HCT116 (cell line): ENCODE measurements around the gene NOTCH1. TPM values are rescaled to one million over a fixed set of nuclear protein-coding genes. Genes with fewer than 3 reads are reported as not detected.

Experiments used
- ATAC-seq: fragments of 200-7000 bp; cut with Tn5 transposase; 2 replicates; pipeline ENCODE4 v1.9.1; 2020; ENCODE audit warnings: mild to moderate bottlenecking, moderate library complexity
- BruUV-seq: library from RNA; stranded (reverse); fragments of 400-500 nt; replicated peaks from 2 replicates; lab custom pipeline; 2021; lab: Mats Ljungman, UMichigan
- CTCF ChIA-PET: fragments of 300-600 bp; sonication (Branson Sonifier 250); formaldehyde crosslinking; loops from one replicate; lab custom pipeline; 2021; ENCODE audit warnings: antibody characterized with exemption; lab: Charles Lee
- POLR2A ChIA-PET: fragments of 300-600, 350-600 bp; sonication (Branson Sonifier 250); formaldehyde crosslinking; loops from one replicate; lab custom pipeline; 2021; ENCODE audit warnings: antibody characterized with exemption; lab: Charles Lee
- RAD21 ChIA-PET, 2 experiments: fragments of 300-600 bp; sonication (Branson Sonifier 250); formaldehyde crosslinking; loops; one replicate each; lab custom pipeline; 2023; ENCODE audit warnings: low total read pairs in 2 of 2; ENCODE audit not compliant: uncharacterized antibody in 2 of 2, unreplicated experiment in 2 of 2, low non-redundant PET in 1 of 2; lab: Charles Lee
- DNase-seq: peaks from one replicate; pipeline ENCODE4 v3.0.0-alpha.2; 2010; ENCODE audit warnings: low read depth, low spot score
- H2AFZ ChIP-seq: fragments of 200-600 bp; shearing (Covaris generic), sonication (generic); 2 replicates; pipeline ENCODE4 v1.6.1; 2017; ENCODE audit warnings: low read depth, mixed run types, mixed read lengths, antibody characterized with exemption, low read length; ENCODE audit not compliant: poor library complexity, severe bottlenecking
- H3K27ac ChIP-seq: 2 replicates; pipeline ENCODE4 v1.5.1; 2012; ENCODE audit warnings: low read depth, low read length
- H3K27me3 ChIP-seq: fragments of 200-600 bp; sonication (generic); 2 replicates; pipeline ENCODE4 v1.6.1; 2016; ENCODE audit warnings: mixed run types, low read length, mixed read lengths; ENCODE audit not compliant: insufficient read depth
- H3K36me3 ChIP-seq, 2 experiments: fragments of 200-500 bp in 1 of 2; fragments of 200-600 bp in 1 of 2; sonication (Bioruptor generic) in 1 of 2; sonication (generic) in 1 of 2; 2 replicates each; pipeline versions ENCODE4 v1.5.1 to v1.6.1; 2014 to 2016; ENCODE audit warnings: low read length in 2 of 2, inconsistent platforms in 1 of 2, mixed read lengths in 1 of 2, mixed run types in 1 of 2; ENCODE audit not compliant: insufficient read depth in 2 of 2, control insufficient read depth in 1 of 2
- H3K4me1 ChIP-seq, 2 experiments: fragments of 200-600 bp in 1 of 2; sonication (generic) in 1 of 2; 2 replicates each; pipeline versions ENCODE4 v1.5.1 to v1.6.1; 2012 to 2017; ENCODE audit warnings: low read length in 2 of 2, inconsistent platforms in 1 of 2, mild to moderate bottlenecking in 1 of 2, mixed read lengths in 1 of 2, mixed run types in 1 of 2, moderate library complexity in 1 of 2; ENCODE audit not compliant: insufficient read depth in 2 of 2, control insufficient read depth in 1 of 2
- H3K4me2 ChIP-seq: fragments of 200-600 bp; sonication (generic); 2 replicates; pipeline ENCODE4 v1.6.1; 2017; ENCODE audit warnings: mixed run types, low read length, mixed read lengths
- H3K4me3 ChIP-seq, 2 experiments: fragments of 200-600 bp in 1 of 2; sonication (generic) in 1 of 2; replicated peaks in 1 of 2; 2 replicates each; pipeline ENCODE4 v1.5.1; 2011 to 2016; ENCODE audit warnings: low read length in 2 of 2, control low read depth in 1 of 2, low read depth in 1 of 2, mild to moderate bottlenecking in 1 of 2, mixed read lengths in 1 of 2, mixed run types in 1 of 2
- H3K79me2 ChIP-seq: fragments of 200-600 bp; sonication (generic); 2 replicates; pipeline ENCODE4 v1.6.1; 2017; ENCODE audit warnings: mild to moderate bottlenecking, mixed run types, low read length, moderate library complexity, mixed read lengths; ENCODE audit not compliant: insufficient read depth
- H3K9ac ChIP-seq: fragments of 200-600 bp; sonication (generic); 2 replicates; pipeline ENCODE4 v1.6.1; 2016; ENCODE audit warnings: low read length, mixed read lengths
- H3K9me2 ChIP-seq: fragments of 200-600 bp; sonication (generic), shearing (Covaris generic); 2 replicates; pipeline ENCODE4 v1.6.1; 2017; ENCODE audit warnings: mixed run types, mild to moderate bottlenecking, moderate library complexity; ENCODE audit not compliant: insufficient read depth
- H3K9me3 ChIP-seq, 2 experiments: fragments of 200-500 bp in 1 of 2; fragments of 200-600 bp in 1 of 2; sonication (Bioruptor generic) in 1 of 2; sonication (generic) in 1 of 2; 2 replicates each; pipeline ENCODE4 v1.6.1; 2014 to 2017; ENCODE audit warnings: low read length in 2 of 2, mixed read lengths in 2 of 2, inconsistent platforms in 1 of 2, low read depth in 1 of 2, mild to moderate bottlenecking in 1 of 2, mixed run types in 1 of 2, moderate library complexity in 1 of 2; ENCODE audit not compliant: control insufficient read depth in 1 of 2, insufficient read depth in 1 of 2
- H4K20me1 ChIP-seq: fragments of 200-600 bp; sonication (generic), shearing (Covaris generic); 2 replicates; pipeline ENCODE4 v1.6.1; 2017; ENCODE audit warnings: mixed run types, mild to moderate bottlenecking, moderate library complexity; ENCODE audit not compliant: insufficient read depth
- ELF1 ChIP-seq: IDR thresholded peaks from 2 replicates; pipeline ENCODE4 v1.6.1; 2012; ENCODE audit warnings: low read depth, borderline replicate concordance
- EZH2phosphoT487 ChIP-seq: fragments of 200-600 bp; IDR thresholded peaks from 2 replicates; pipeline ENCODE4 v1.6.1; 2018; ENCODE audit warnings: antibody characterized with exemption, borderline replicate concordance
- JUND ChIP-seq: IDR thresholded peaks from 2 replicates; pipeline ENCODE4 v1.6.1; 2012
- MAX ChIP-seq: IDR thresholded peaks from 2 replicates; pipeline ENCODE4 v1.6.1; 2012
- POLR2AphosphoS5 ChIP-seq: IDR thresholded peaks from 2 replicates; pipeline ENCODE4 v1.6.1; 2011; ENCODE audit warnings: mild to moderate bottlenecking, low read depth, low read length, moderate library complexity
- RAD21 ChIP-seq: IDR thresholded peaks from 2 replicates; pipeline ENCODE4 v1.6.1; 2012; ENCODE audit warnings: low read depth, mild to moderate bottlenecking
- SIN3A ChIP-seq: IDR thresholded peaks from 2 replicates; pipeline ENCODE4 v1.6.1; 2012; ENCODE audit warnings: low read depth
- SRF ChIP-seq: IDR thresholded peaks from 2 replicates; pipeline ENCODE4 v1.6.1; 2012; ENCODE audit warnings: low read depth
- TCF7L2 ChIP-seq: IDR thresholded peaks from 2 replicates; pipeline ENCODE4 v1.7.0; 2011; ENCODE audit warnings: borderline replicate concordance, inconsistent platforms; ENCODE audit not compliant: insufficient read depth, insufficient read length; ENCODE audit errors: extremely low read depth
- YY1 ChIP-seq: IDR thresholded peaks from 2 replicates; pipeline ENCODE4 v1.6.1; 2011; ENCODE audit warnings: low read length, low read depth, moderate library complexity, mild to moderate bottlenecking; ENCODE audit not compliant: insufficient replicate concordance; ENCODE audit errors: extremely low read depth
- ZNF274 ChIP-seq: fragments of 200-500 bp; sonication (Bioruptor generic); IDR thresholded peaks from 2 replicates; pipeline ENCODE4 v1.6.1; 2014; ENCODE audit warnings: mild to moderate bottlenecking, low read depth, low read length, inconsistent platforms
- intact Hi-C: fragments of 100-400 bp; cut with micrococcal nuclease; formaldehyde crosslinking; loops from 2 replicates; pipeline ENCODE4 v1.10.0; 2022
- total RNA-seq: library from RNA; stranded (reverse); gene quantifications from one replicate; pipeline ENCODE4 v1.2.1, GENCODE V29; 2021; ENCODE audit not compliant: unreplicated experiment
- TF ChIP-seq, protein P1 (sequence below): IDR thresholded peaks from 2 replicates; pipeline ENCODE4 v1.6.1; 2012; ENCODE audit warnings: low read depth
- TF ChIP-seq, protein P2 (sequence below), 3 experiments: fragments of 200-600 bp in 1 of 3; sonication (generic) in 1 of 3; IDR thresholded peaks in 2 of 3; conservative IDR thresholded peaks in 1 of 3; 2 replicates each; pipeline ENCODE4 v1.5.1; 2012 to 2017; ENCODE audit warnings: low read depth in 2 of 3, low read length in 2 of 3, antibody characterized with exemption in 1 of 3, borderline replicate concordance in 1 of 3, control low read depth in 1 of 3, mild to moderate bottlenecking in 1 of 3, mixed read lengths in 1 of 3, mixed run types in 1 of 3, moderate library complexity in 1 of 3; ENCODE audit not compliant: insufficient read depth in 1 of 3

The NOTCH1 gene
- total RNA-seq, 1 experiment from 2014 or later, result 36.2 TPM

DNA sequence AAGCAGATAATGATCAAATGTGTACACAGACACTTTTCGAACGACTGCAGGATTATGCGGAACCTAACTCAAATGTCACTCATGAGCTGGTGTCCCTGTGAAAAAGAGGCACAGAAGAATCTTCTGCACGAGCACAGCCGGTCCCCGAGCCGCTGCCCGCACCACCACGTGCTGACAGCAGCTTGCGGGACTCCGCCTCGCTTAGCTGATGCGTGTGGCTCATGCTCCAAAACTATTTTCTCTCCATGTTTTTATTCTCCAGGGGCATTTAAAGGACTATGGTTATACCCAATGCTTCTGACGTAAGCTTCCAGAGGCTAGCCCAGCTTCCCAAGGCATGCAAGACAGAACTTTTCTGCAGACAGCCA lies 72.5 kb downstream of the NOTCH1 start (continued):
- TF ChIP-seq, protein P1, sequence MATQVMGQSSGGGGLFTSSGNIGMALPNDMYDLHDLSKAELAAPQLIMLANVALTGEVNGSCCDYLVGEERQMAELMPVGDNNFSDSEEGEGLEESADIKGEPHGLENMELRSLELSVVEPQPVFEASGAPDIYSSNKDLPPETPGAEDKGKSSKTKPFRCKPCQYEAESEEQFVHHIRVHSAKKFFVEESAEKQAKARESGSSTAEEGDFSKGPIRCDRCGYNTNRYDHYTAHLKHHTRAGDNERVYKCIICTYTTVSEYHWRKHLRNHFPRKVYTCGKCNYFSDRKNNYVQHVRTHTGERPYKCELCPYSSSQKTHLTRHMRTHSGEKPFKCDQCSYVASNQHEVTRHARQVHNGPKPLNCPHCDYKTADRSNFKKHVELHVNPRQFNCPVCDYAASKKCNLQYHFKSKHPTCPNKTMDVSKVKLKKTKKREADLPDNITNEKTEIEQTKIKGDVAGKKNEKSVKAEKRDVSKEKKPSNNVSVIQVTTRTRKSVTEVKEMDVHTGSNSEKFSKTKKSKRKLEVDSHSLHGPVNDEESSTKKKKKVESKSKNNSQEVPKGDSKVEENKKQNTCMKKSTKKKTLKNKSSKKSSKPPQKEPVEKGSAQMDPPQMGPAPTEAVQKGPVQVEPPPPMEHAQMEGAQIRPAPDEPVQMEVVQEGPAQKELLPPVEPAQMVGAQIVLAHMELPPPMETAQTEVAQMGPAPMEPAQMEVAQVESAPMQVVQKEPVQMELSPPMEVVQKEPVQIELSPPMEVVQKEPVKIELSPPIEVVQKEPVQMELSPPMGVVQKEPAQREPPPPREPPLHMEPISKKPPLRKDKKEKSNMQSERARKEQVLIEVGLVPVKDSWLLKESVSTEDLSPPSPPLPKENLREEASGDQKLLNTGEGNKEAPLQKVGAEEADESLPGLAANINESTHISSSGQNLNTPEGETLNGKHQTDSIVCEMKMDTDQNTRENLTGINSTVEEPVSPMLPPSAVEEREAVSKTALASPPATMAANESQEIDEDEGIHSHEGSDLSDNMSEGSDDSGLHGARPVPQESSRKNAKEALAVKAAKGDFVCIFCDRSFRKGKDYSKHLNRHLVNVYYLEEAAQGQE, result no peak
- TF ChIP-seq POLR2AphosphoS5 (no peak), MAX (no peak), SRF (no peak)

DNA sequence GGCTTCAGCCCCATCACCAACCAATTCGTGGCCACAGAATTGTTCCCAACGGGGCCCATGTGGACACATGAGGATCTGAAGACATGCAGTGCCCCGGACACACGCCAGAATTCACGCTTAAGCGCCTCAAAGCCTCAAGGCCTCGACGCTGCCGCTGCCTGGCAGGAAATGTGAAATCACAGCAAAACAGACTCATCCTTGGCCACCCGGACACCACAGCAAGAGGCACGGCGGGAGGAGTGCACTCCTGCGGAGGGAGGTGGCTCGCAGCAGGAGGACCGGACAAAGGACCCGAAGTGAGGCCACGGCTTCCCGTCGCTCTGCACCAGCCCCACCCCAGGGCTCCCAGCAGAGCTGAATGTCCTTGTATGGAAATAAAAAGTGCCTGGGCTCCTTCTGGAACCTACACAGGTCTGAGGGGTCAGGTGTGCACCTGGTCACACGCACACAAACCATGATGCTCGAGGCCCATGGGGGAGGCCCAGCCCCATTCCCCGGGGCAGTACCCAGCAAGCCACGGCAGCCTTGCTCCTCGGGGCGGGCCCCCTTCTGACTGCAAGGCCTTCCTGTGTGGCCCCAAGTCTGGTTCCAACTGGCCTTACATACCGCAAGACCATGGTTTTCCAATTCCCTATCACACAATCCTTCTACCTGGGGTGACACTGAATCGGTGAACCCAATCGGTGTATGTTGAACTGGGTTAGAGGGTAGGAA lies 73.1 kb downstream of the NOTCH1 start:
- Histone ChIP-seq H3K36me3 (peaks cover 55 to 76% of the 10 kb centered on the region in 2 experiments), H4K20me1 (no peaks in the 10 kb centered on the region), H3K79me2 (peaks cover 89% of the 10 kb centered on the region), H2AFZ (no peak overlapping the region), H3K4me2 (no peak overlapping the region), H3K4me3 (no peak overlapping the region), H3K9me3 (no peaks in the 10 kb centered on the region), H3K9me2 (no peaks in the 10 kb centered on the region), H3K4me1 (no peaks in the 10 kb centered on the region), H3K9ac (no peak overlapping the region), H3K27ac (no peak overlapping the region), H3K27me3 (no peaks in the 10 kb centered on the region)
- ATAC-seq (no peak), DNase-seq (no peak)
- ChIA-PET POLR2A (no interaction called here), CTCF (no interaction called here), RAD21 (no interaction called here)
- no TSS peak for BruUV-seq
- intact Hi-C loops, result no loop called here
- no peak for TF ChIP-seq SIN3A
- TF ChIP-seq, protein P1, result no peak
- TF ChIP-seq RAD21, result no peak
- TF ChIP-seq JUND, result no peak
- TF ChIP-seq ELF1, result no peak
- TF ChIP-seq, protein P2, sequence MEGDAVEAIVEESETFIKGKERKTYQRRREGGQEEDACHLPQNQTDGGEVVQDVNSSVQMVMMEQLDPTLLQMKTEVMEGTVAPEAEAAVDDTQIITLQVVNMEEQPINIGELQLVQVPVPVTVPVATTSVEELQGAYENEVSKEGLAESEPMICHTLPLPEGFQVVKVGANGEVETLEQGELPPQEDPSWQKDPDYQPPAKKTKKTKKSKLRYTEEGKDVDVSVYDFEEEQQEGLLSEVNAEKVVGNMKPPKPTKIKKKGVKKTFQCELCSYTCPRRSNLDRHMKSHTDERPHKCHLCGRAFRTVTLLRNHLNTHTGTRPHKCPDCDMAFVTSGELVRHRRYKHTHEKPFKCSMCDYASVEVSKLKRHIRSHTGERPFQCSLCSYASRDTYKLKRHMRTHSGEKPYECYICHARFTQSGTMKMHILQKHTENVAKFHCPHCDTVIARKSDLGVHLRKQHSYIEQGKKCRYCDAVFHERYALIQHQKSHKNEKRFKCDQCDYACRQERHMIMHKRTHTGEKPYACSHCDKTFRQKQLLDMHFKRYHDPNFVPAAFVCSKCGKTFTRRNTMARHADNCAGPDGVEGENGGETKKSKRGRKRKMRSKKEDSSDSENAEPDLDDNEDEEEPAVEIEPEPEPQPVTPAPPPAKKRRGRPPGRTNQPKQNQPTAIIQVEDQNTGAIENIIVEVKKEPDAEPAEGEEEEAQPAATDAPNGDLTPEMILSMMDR (IDR thresholded peaks at IDR 0.05 in 2 of 3, conservative IDR thresholded peaks at IDR 0.05 in 1 of 3; ENCODE audit: borderline replicate concordance in 1 of 3, insufficient read depth in 1 of 3, low read depth in 2 of 3, low read length in 2 of 3), result no peak
- TF ChIP-seq EZH2phosphoT487, result no peak
- no peak for TF ChIP-seq SRF
- TF ChIP-seq TCF7L2, result no peak
- no peak for TF ChIP-seq YY1
- TF ChIP-seq ZNF274, result no peak
